VCaP (cell line): ENCODE results near the gene COX6A2.

ENCODE experiments used
- H3K27ac ChIP-seq: fragments of 450-650 bp; 2 replicates; pipeline ENCODE4 v1.5.1; 2017
- TF ChIP-seq, protein P1 (sequence below): fragments of 450-650 bp; conservative IDR thresholded peaks from 2 replicates; pipeline ENCODE4 v1.5.1; 2017; ENCODE audit warnings: mild to moderate bottlenecking, moderate library complexity

The COX6A2 gene

GRCh38 chr16:31385680-31386079, 42.5 kb downstream of the COX6A2 start:
- no peak overlapping the region for H3K27ac ChIP-seq
- TF ChIP-seq, protein P1, sequence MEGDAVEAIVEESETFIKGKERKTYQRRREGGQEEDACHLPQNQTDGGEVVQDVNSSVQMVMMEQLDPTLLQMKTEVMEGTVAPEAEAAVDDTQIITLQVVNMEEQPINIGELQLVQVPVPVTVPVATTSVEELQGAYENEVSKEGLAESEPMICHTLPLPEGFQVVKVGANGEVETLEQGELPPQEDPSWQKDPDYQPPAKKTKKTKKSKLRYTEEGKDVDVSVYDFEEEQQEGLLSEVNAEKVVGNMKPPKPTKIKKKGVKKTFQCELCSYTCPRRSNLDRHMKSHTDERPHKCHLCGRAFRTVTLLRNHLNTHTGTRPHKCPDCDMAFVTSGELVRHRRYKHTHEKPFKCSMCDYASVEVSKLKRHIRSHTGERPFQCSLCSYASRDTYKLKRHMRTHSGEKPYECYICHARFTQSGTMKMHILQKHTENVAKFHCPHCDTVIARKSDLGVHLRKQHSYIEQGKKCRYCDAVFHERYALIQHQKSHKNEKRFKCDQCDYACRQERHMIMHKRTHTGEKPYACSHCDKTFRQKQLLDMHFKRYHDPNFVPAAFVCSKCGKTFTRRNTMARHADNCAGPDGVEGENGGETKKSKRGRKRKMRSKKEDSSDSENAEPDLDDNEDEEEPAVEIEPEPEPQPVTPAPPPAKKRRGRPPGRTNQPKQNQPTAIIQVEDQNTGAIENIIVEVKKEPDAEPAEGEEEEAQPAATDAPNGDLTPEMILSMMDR = no peak

GRCh38 chr16:31382485-31383161, 45.5 kb downstream of the COX6A2 start:
- TF ChIP-seq, protein P1 = peak; percentile 70
- H3K27ac ChIP-seq = no peak overlapping the region

GRCh38 chr16:31380201-31380600, 48.0 kb downstream of the COX6A2 start:
- TF ChIP-seq, protein P1 = no peak
- no peak overlapping the region for H3K27ac ChIP-seq
